HFFc6 (cell line): Measurements from ENCODE around the gene RTL3. TPM values are rescaled to one million over a fixed set of nuclear protein-coding genes. Genes with fewer than 3 reads are reported as not detected.

Experiments used
- DNase-seq: peaks from one replicate; pipeline ENCODE4 v3.0.0-alpha.2; 2018
- H3K27ac Mint-ChIP-seq: 2 replicates; pipeline ENCODE4 v1.8.0; 2020; ENCODE audit warnings: mild to moderate bottlenecking, mixed read lengths
- H3K27me3 Mint-ChIP-seq: 2 replicates; pipeline ENCODE4 v1.8.0; 2021; ENCODE audit warnings: mild to moderate bottlenecking, moderate library complexity, mixed read lengths; ENCODE audit not compliant: insufficient read depth
- H3K36me3 Mint-ChIP-seq: 2 replicates; pipeline ENCODE4 v1.8.0; 2021; ENCODE audit warnings: low read depth, mixed read lengths
- H3K4me1 Mint-ChIP-seq: 2 replicates; pipeline ENCODE4 v1.8.0; 2020; ENCODE audit warnings: low read depth, mixed read lengths
- H3K4me3 Mint-ChIP-seq: 2 replicates; pipeline ENCODE4 v1.8.0; 2020; ENCODE audit warnings: mild to moderate bottlenecking, moderate library complexity, mixed read lengths
- H3K9me3 Mint-ChIP-seq: 2 replicates; pipeline ENCODE4 v1.8.0; 2020; ENCODE audit warnings: mild to moderate bottlenecking, mixed read lengths
- total RNA-seq, 6 experiments: library from RNA; stranded (reverse); fragmentation: NEBNext Ultra II Directional; extraction: Animal tissue kit (Norgen Biotek cat#: 25700); gene quantifications; 2 replicates in 1 of 6; 3 replicates in 5 of 6; pipeline ENCODE4 v1.2.3, GENCODE V29; 2021
- TF ChIP-seq, protein P1 (sequence below): fragments of 200-600 bp; sonication (generic); IDR thresholded peaks from 2 replicates; pipeline ENCODE4 v1.5.0; 2021; ENCODE audit warnings: antibody characterized with exemption, mild to moderate bottlenecking

RTL3 gene
- total RNA-seq, 6 experiments from 2014 or later, result 0.21 to 0.62 (median 0.44) TPM

GRCh38 chrX:78658414-78658813 lies 714 bp downstream of the RTL3 start:
- Mint-ChIP-seq H3K27me3 (no peaks in the 10 kb centered on the region; the same call in 1 of the 2 replicates), H3K4me3 (peak overlapping the region; percentile 37; the same call in 1 of the 2 replicates), H3K36me3 (no peaks in the 10 kb centered on the region), H3K4me1 (peaks cover 52% of the 10 kb centered on the region), H3K9me3 (no peaks in the 10 kb centered on the region), H3K27ac (peak overlapping the region; percentile 75)
- TF ChIP-seq, protein P1, sequence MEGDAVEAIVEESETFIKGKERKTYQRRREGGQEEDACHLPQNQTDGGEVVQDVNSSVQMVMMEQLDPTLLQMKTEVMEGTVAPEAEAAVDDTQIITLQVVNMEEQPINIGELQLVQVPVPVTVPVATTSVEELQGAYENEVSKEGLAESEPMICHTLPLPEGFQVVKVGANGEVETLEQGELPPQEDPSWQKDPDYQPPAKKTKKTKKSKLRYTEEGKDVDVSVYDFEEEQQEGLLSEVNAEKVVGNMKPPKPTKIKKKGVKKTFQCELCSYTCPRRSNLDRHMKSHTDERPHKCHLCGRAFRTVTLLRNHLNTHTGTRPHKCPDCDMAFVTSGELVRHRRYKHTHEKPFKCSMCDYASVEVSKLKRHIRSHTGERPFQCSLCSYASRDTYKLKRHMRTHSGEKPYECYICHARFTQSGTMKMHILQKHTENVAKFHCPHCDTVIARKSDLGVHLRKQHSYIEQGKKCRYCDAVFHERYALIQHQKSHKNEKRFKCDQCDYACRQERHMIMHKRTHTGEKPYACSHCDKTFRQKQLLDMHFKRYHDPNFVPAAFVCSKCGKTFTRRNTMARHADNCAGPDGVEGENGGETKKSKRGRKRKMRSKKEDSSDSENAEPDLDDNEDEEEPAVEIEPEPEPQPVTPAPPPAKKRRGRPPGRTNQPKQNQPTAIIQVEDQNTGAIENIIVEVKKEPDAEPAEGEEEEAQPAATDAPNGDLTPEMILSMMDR, result no peak
- no peak for DNase-seq

DNA sequence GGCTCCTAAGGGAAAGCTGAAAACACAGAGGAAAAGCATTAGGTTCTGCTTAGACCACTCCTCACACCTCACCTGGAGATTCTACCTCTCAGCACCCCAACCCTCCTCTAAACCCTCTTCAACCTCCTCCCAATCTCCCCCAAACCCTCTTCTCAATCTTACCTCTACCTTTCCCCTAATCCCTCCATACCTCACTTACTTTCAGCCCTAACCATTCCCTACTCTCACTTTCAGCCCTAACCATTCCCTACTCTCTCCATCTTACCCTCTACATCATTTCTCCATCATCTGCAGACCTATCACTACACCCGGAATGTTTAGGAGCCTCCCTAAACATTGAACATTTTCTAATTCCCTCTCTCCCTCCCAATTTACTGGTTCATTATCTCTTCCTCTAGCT lies 3.5 kb downstream of the RTL3 start:
- no peak for DNase-seq
- no peaks in the 10 kb centered on the region for H3K36me3 Mint-ChIP-seq
- H3K4me1 Mint-ChIP-seq, result peaks cover 68% of the 10 kb centered on the region
- TF ChIP-seq, protein P1, result no peak
- H3K9me3 Mint-ChIP-seq, result no peaks in the 10 kb centered on the region
- H3K4me3 Mint-ChIP-seq, result no peak overlapping the region
- H3K27me3 Mint-ChIP-seq, result no peaks in the 10 kb centered on the region
- no peak overlapping the region for H3K27ac Mint-ChIP-seq

- H3K27me3 Mint-ChIP-seq, result no peaks in the 10 kb centered on the region
- peaks cover 54% of the 10 kb centered on the region for H3K4me1 Mint-ChIP-seq
- peak; percentile 85 for DNase-seq
- peak overlapping the region; percentile 79 for H3K4me3 Mint-ChIP-seq
- TF ChIP-seq, protein P1, result no peak
- peak overlapping the region; percentile 93 for H3K27ac Mint-ChIP-seq
- no peaks in the 10 kb centered on the region for H3K36me3 Mint-ChIP-seq
- H3K9me3 Mint-ChIP-seq, result no peaks in the 10 kb centered on the region
Observed at GRCh38 chrX:78653118-78653822, 5.9 kb downstream of the RTL3 start.

DNA sequence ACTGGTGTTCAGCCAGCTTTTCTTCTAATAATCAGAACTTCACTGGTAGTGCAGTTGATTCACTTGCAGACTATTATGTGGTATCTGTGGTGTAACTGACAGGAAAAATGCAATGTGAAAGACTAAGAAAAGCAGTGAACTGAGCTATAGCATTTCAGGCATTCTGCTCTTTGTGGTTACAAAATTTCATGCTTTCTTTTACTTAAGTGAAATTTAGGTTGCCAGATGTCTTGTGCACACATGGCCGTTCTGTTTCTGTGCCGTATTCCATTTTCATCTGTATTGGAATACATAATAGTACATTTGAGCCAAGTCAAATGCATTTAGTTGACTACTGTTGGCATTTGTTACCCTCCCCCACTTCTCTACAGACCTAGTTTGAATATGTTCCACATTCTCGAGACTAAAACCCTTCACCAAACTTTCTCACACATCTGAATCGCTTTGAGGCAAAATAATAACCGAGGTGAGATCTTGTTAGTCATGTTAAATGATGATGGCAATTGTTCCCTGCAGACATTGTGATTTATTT lies 8.2 kb downstream of the RTL3 start:
- DNase-seq, result peak; percentile 60

GRCh38 chrX:78643874-78644273 lies 15.3 kb downstream of the RTL3 start:
- H3K27ac Mint-ChIP-seq, result no peak overlapping the region
- no peak for DNase-seq
- TF ChIP-seq, protein P1, result no peak
- no peaks in the 10 kb centered on the region; the same call in none of the 2 replicates for H3K27me3 Mint-ChIP-seq
- no peak overlapping the region for H3K4me3 Mint-ChIP-seq
- no peaks in the 10 kb centered on the region for H3K36me3 Mint-ChIP-seq
- no peaks in the 10 kb centered on the region for H3K9me3 Mint-ChIP-seq
- H3K4me1 Mint-ChIP-seq, result peaks cover 9% of the 10 kb centered on the region; the same call in 1 of the 2 replicates

More for the DNA sequence above, 8.2 kb downstream of the RTL3 start:
- Mint-ChIP-seq H3K4me1 (peaks cover 52% of the 10 kb centered on the region), H3K27me3 (no peaks in the 10 kb centered on the region), H3K9me3 (no peaks in the 10 kb centered on the region), H3K4me3 (peak overlapping the region; percentile 58), H3K27ac (peak overlapping the region; percentile 54), H3K36me3 (no peaks in the 10 kb centered on the region)
- TF ChIP-seq, protein P1, result no peak
